HepG2 (cell line): ENCODE results near the gene B3GNT5. TPM values are rescaled to one million over a fixed set of nuclear protein-coding genes. Genes with fewer than 3 reads are reported as not detected.

ENCODE experiments used
- ATAC-seq: fragments of 200-7000 bp; cut with Tn5 transposase; 3 replicates; pipeline ENCODE4 v1.9.1; 2020; ENCODE audit warnings: mild to moderate bottlenecking, moderate library complexity
- BruUV-seq: library from RNA; stranded (reverse); fragments of 400-500 nt; replicated peaks from 2 replicates; lab custom pipeline; 2021; lab: Mats Ljungman, UMichigan
- CTCF ChIA-PET: fragments of 300-600 bp; formaldehyde crosslinking; extraction: SDS; loops from one replicate; lab custom pipeline; 2021; ENCODE audit warnings: low total read pairs, inconsistent platforms, low intra/inter-chr PET ratio; lab: Yijun Ruan, JAX
- POLR2A ChIA-PET: fragments of 350-600 bp; sonication (Branson Sonifier 250); formaldehyde crosslinking; loops from one replicate; lab custom pipeline; 2020; ENCODE audit warnings: antibody characterized with exemption, inconsistent platforms; lab: Yijun Ruan, JAX
- DNase-seq: peaks from one replicate; pipeline ENCODE4 v3.0.0-alpha.2; 2015; ENCODE audit warnings: low spot score
- FAIRE-seq: peaks from 3 replicates; lab custom pipeline; 2011; peaks lifted over from hg19 to GRCh38; lab: Jason Lieb, UNC
- H2AFZ ChIP-seq: one replicate; pipeline ENCODE4 v1.6.1; 2011; ENCODE audit warnings: low read length, inconsistent platforms
- H3K27ac ChIP-seq: fragments of 300-600 bp; 3 replicates; pipeline ENCODE4 v1.8.0; 2011; ENCODE audit warnings: mixed run types, mild to moderate bottlenecking, mixed read lengths, low read length, inconsistent platforms; ENCODE audit not compliant: insufficient read depth; ENCODE audit errors: extremely low read length
- H3K27me3 ChIP-seq, 2 experiments: fragments of 200-600 bp in 1 of 2; 2 replicates in 1 of 2; 3 replicates in 1 of 2; pipeline versions ENCODE4 v1.6.0 to v1.8.0; 2011; ENCODE audit warnings: low read length in 2 of 2, mild to moderate bottlenecking in 2 of 2, moderate library complexity in 2 of 2, inconsistent platforms in 1 of 2; ENCODE audit not compliant: insufficient read depth in 2 of 2, control insufficient read depth in 1 of 2
- H3K36me3 ChIP-seq, 2 experiments: fragments of 200-600 bp in 1 of 2; replicated peaks in 1 of 2; 2 replicates in 1 of 2; 3 replicates in 1 of 2; pipeline versions ENCODE4 v1.5.1 to v1.8.0; 2011; ENCODE audit warnings: low read length in 2 of 2, inconsistent platforms in 1 of 2; ENCODE audit not compliant: insufficient read depth in 2 of 2, control insufficient read depth in 1 of 2
- H3K4me1 ChIP-seq: 2 replicates; pipeline ENCODE4 v1.5.1; 2012; ENCODE audit warnings: low read length, inconsistent platforms; ENCODE audit not compliant: insufficient read depth
- H3K4me2 ChIP-seq: 2 replicates; pipeline ENCODE4 v1.6.0; 2011; ENCODE audit warnings: low read depth, low read length, inconsistent platforms
- H3K4me3 ChIP-seq, 3 experiments: fragments of 200-600 bp in 1 of 3; sonication (generic), shearing (Covaris generic) in 1 of 3; replicated peaks in 1 of 3; 2 replicates each; pipeline ENCODE4 v1.5.1; 2011 to 2016; ENCODE audit warnings: low read length in 3 of 3, inconsistent platforms in 2 of 3, low read depth in 2 of 3, mild to moderate bottlenecking in 2 of 3, control low read depth in 1 of 3, mixed read lengths in 1 of 3; ENCODE audit not compliant: insufficient read depth in 1 of 3
- H3K79me2 ChIP-seq: one replicate; pipeline ENCODE4 v1.6.1; 2011; ENCODE audit warnings: low read length, inconsistent platforms; ENCODE audit not compliant: insufficient read depth
- H3K9ac ChIP-seq: 2 replicates; pipeline ENCODE4 v1.6.0; 2011; ENCODE audit warnings: mild to moderate bottlenecking, low read depth, low read length, inconsistent platforms; ENCODE audit not compliant: insufficient read depth
- H3K9me3 ChIP-seq: 2 replicates; pipeline ENCODE4 v1.5.1; 2012; ENCODE audit warnings: mild to moderate bottlenecking, low read length
- H4K20me1 ChIP-seq: 2 replicates; pipeline ENCODE4 v1.6.0; 2011; ENCODE audit warnings: inconsistent platforms, mild to moderate bottlenecking, low read length, moderate library complexity; ENCODE audit not compliant: insufficient read depth
- ELF4 ChIP-seq: sonication (generic); formaldehyde crosslinking; IDR thresholded peaks from 2 replicates; pipeline ENCODE4 v1.5.0; 2020; ENCODE audit warnings: missing genetic modification reagents, mild to moderate bottlenecking, moderate library complexity, borderline replicate concordance
- FOXO1 ChIP-seq: sonication (generic); formaldehyde crosslinking; IDR thresholded peaks from 2 replicates; pipeline ENCODE4 v1.4.0; 2020; ENCODE audit warnings: missing genetic modification reagents
- HOXD1 ChIP-seq: sonication (generic); formaldehyde crosslinking; IDR thresholded peaks from 2 replicates; pipeline ENCODE4 v1.5.0; 2020; ENCODE audit warnings: missing genetic modification reagents
- KDM4B ChIP-seq: sonication (generic); formaldehyde crosslinking; IDR thresholded peaks from 2 replicates; pipeline ENCODE4 v1.4.0; 2020; ENCODE audit warnings: missing genetic modification reagents
- LBX2 ChIP-seq: sonication (generic); formaldehyde crosslinking; IDR thresholded peaks from 2 replicates; pipeline ENCODE4 v1.5.0; 2020; ENCODE audit warnings: missing genetic modification reagents, mild to moderate bottlenecking, borderline replicate concordance
- POLR2AphosphoS5 ChIP-seq: IDR thresholded peaks from 2 replicates; pipeline ENCODE4 v1.6.1; 2012; ENCODE audit warnings: low read depth, low read length
- RFXAP ChIP-seq: sonication (generic); formaldehyde crosslinking; IDR thresholded peaks from 2 replicates; pipeline ENCODE4 v1.4.0; 2020; ENCODE audit warnings: missing genetic modification reagents, borderline replicate concordance
- SPEN ChIP-seq: sonication (generic); formaldehyde crosslinking; IDR thresholded peaks from 2 replicates; pipeline ENCODE4 v1.5.1; 2020; ENCODE audit warnings: low read depth, mild to moderate bottlenecking, missing genetic modification reagents
- TARDBP ChIP-seq: sonication (generic); formaldehyde crosslinking; IDR thresholded peaks from 2 replicates; pipeline ENCODE4 v1.8.0; 2022; ENCODE audit warnings: mild to moderate bottlenecking, missing genetic modification reagents
- TRAFD1 ChIP-seq: sonication (generic); formaldehyde crosslinking; IDR thresholded peaks from 2 replicates; pipeline ENCODE4 v1.5.1; 2020; ENCODE audit warnings: missing genetic modification reagents, mild to moderate bottlenecking, borderline replicate concordance
- ZFX ChIP-seq: sonication (generic); formaldehyde crosslinking; IDR thresholded peaks from 2 replicates; pipeline ENCODE4 v1.4.0; 2020; ENCODE audit warnings: mild to moderate bottlenecking, low read depth, missing genetic modification reagents, moderate library complexity
- ZKSCAN1 ChIP-seq: fragments of 150-350 bp; IDR thresholded peaks from 2 replicates; pipeline ENCODE4 v1.6.1; 2014; ENCODE audit warnings: low read length
- ZNF225 ChIP-seq: sonication (generic); formaldehyde crosslinking; IDR thresholded peaks from 2 replicates; pipeline ENCODE4 v1.4.0; 2020; ENCODE audit warnings: mild to moderate bottlenecking, missing genetic modification reagents
- ZNF362 ChIP-seq: sonication (generic); formaldehyde crosslinking; IDR thresholded peaks from 2 replicates; pipeline ENCODE4 v1.4.0; 2020; ENCODE audit warnings: missing genetic modification reagents, mild to moderate bottlenecking, borderline replicate concordance
- ZNF614 ChIP-seq: IDR thresholded peaks from 2 replicates; pipeline ENCODE4 v1.6.1; 2018; ENCODE audit warnings: missing biosample characterization, missing genetic modification reagents, inconsistent platforms, borderline replicate concordance
- ZNF772 ChIP-seq: sonication (generic); formaldehyde crosslinking; IDR thresholded peaks from 2 replicates; pipeline ENCODE4 v1.5.0; 2020; ENCODE audit warnings: mild to moderate bottlenecking, missing genetic modification reagents
- ZNF777 ChIP-seq: sonication (generic); formaldehyde crosslinking; IDR thresholded peaks from 2 replicates; pipeline ENCODE4 v1.4.0; 2020; ENCODE audit warnings: missing genetic modification reagents
- WGBS: methylation state at CpG from one replicate; pipeline ENCODE4 v1.1.6; 2017; ENCODE audit warnings: low lambda C conversion rate; 5-methylcytosine and 5-hydroxymethylcytosine counted together
- in situ Hi-C: cut with HindIII; loops from 2 replicates; pipeline ENCODE4 v1.10.0; 2017; ENCODE audit warnings: low pct_unique_long_range_greater_than_20kb; ENCODE audit not compliant: extremely low pct_ligation_motif_present
- intact Hi-C: fragments of 100-400 bp; cut with micrococcal nuclease; formaldehyde crosslinking; loops from one replicate; pipeline ENCODE4 v1.10.0; 2022; ENCODE audit not compliant: unreplicated experiment
- polyA plus RNA-seq, 8 experiments: library from polyadenylated mRNA; depleted of rRNA in 3 of 8; stranded (reverse) in 7 of 8; unstranded in 1 of 8; fragments of >200 nt; fragmentation: Illumina TruSeq in 4 of 8; extraction: Trizol in 4 of 8; gene quantifications; 2 replicates each; pipeline versions ENCODE4 v1.2.1 to v1.2.3, GENCODE V29; 2011 to 2016; ENCODE audit warnings: low read depth in 4 of 8, missing spikeins in 1 of 8, mixed read lengths in 1 of 8; ENCODE audit not compliant: insufficient read depth in 1 of 8
- total RNA-seq, 5 experiments: library from RNA; depleted of rRNA; stranded (reverse); fragments of >200 nt; fragmentation: Illumina TruSeq; extraction: Trizol; gene quantifications; 2 replicates each; pipeline ENCODE4 v1.2.3, GENCODE V29; 2016; ENCODE audit warnings: low read depth in 1 of 5

The B3GNT5 gene
- total and polyA plus RNA-seq, 2 of the 13 experiments (the other 11 are each of a cell fraction or from before 2014, with no cell fraction given) = not detected

GRCh38 chr3:183287301-183287971 is 34.4 kb downstream of the B3GNT5 start:
- H4K20me1 ChIP-seq = no peaks in the 10 kb centered on the region
- H2AFZ ChIP-seq = no peak overlapping the region
- CTCF ChIA-PET = no interaction called here
- no peak overlapping the region for H3K9ac ChIP-seq
- POLR2A ChIA-PET = no interaction called here
- TF ChIP-seq ZNF225 = no peak
- no peak for TF ChIP-seq FOXO1 (CRISPR knock-in tag)
- TF ChIP-seq ZNF362 (CRISPR knock-in tag) = no peak
- peaks cover 1 to 39% of the 10 kb centered on the region in 2 experiments; a peak in 3 of 5 replicates for H3K27me3 ChIP-seq
- FAIRE-seq = no peak
- in situ Hi-C loops (no loop called here), intact Hi-C loops (no loop called here)
- no peak overlapping the region for H3K27ac ChIP-seq
- no peak for DNase-seq
- no peaks in the 10 kb centered on the region for H3K36me3 ChIP-seq
- no peaks in the 10 kb centered on the region for H3K79me2 ChIP-seq
- H3K4me2 ChIP-seq = no peak overlapping the region
- 47% methylated on average over 9 of the region's 9 CpGs for WGBS
- H3K9me3 ChIP-seq = no peaks in the 10 kb centered on the region
- no peak overlapping the region for H3K4me3 ChIP-seq
- no peak for ATAC-seq
- no TSS peak for BruUV-seq
- peaks cover 14% of the 10 kb centered on the region for H3K4me1 ChIP-seq

- no peak overlapping the region for H3K4me2 ChIP-seq
- BruUV-seq = no TSS peak
- no peaks in the 10 kb centered on the region for H3K9me3 ChIP-seq
- no peak overlapping the region for H2AFZ ChIP-seq
- peaks cover 1 to 40% of the 10 kb centered on the region in 2 experiments; a peak in 3 of 5 replicates for H3K27me3 ChIP-seq
- 28% methylated on average over 2 of the region's 2 CpGs for WGBS
- in situ Hi-C loops = no loop called here
- CTCF ChIA-PET = no interaction called here
- POLR2A ChIA-PET = no interaction called here
- intact Hi-C loops = no loop called here
- no peak overlapping the region for H3K4me3 ChIP-seq
- no peak overlapping the region for H3K27ac ChIP-seq
- peaks cover 14% of the 10 kb centered on the region for H3K4me1 ChIP-seq
- no peak overlapping the region for H3K9ac ChIP-seq
- H3K36me3 ChIP-seq = no peaks in the 10 kb centered on the region
- no peaks in the 10 kb centered on the region for H3K79me2 ChIP-seq
- ATAC-seq (no peak), DNase-seq (no peak), FAIRE-seq (no peak)
- H4K20me1 ChIP-seq = no peaks in the 10 kb centered on the region
- TF ChIP-seq KDM4B (CRISPR knock-in tag) (no peak), RFXAP (CRISPR knock-in tag) (no peak), ZFX (CRISPR knock-in tag) (no peak), SPEN (CRISPR knock-in tag) (no peak), ZNF772 (no peak), ZNF614 (no peak), LBX2 (no peak), TARDBP (no peak), ZNF777 (no peak), POLR2AphosphoS5 (no peak), ZKSCAN1 (no peak), HOXD1 (CRISPR knock-in tag) (no peak), TRAFD1 (CRISPR knock-in tag) (no peak), ELF4 (CRISPR knock-in tag) (no peak)
Measured at GRCh38 chr3:183288117-183288516, 35.1 kb downstream of the B3GNT5 start.
